GM21367 (cell line): ENCODE measurements around the gene TSEN2.
"Not testable (repeated sequence)": the region's sequence is repeated elsewhere in the genome, so short reads cannot be mapped to it uniquely, and the experiment has no call there.

Source experiments
- ATAC-seq: cut with Tn5 transposase; IDR thresholded peaks from one replicate; pipeline ENCODE4 v1.9.1; 2021; ENCODE audit not compliant: unreplicated experiment

Gene TSEN2

GRCh38 chr3:12484198-12484982 lies at the start of gene TSEN2:
Gene TSEN2 (plus strand): TSS chr3:12484480. CDS start chr3:12489801, 5,321 bp downstream.
- peak; percentile 89 for ATAC-seq

DNA sequence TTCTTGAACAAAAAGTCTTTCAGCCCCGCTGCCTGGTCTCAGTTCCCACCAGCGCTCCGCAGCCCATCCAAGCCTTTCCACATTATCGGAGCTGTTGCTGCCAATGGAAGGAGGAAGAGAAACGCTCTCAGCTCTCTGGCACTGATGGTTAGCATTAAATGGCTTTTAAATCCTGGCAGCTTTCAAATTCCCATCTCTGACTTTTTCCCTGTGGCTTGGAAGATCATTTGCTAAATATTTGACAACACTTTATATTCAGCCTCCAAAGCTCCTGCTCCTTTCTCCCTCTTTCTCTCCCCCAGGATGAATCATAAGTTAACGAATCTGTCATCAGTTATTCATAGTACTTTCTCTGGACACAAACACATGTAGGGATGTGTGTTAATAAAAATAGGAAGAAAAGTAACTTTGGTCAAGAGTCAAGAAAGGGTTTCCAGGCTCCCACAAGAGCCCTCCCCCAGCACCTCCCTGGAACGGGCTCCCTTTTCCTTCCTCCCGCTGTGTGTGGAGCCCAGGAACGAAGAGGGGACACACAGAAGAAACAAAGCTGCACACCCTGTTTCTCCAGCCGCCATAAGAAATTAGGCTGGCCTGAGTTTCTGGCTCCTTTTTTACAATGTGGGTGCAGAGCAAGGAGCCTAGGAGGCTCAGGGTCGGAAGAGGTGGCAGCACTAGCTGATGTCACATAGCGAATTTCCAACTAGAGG lies 47.6 kb upstream of the TSEN2 start:
- ATAC-seq, result no peak

DNA sequence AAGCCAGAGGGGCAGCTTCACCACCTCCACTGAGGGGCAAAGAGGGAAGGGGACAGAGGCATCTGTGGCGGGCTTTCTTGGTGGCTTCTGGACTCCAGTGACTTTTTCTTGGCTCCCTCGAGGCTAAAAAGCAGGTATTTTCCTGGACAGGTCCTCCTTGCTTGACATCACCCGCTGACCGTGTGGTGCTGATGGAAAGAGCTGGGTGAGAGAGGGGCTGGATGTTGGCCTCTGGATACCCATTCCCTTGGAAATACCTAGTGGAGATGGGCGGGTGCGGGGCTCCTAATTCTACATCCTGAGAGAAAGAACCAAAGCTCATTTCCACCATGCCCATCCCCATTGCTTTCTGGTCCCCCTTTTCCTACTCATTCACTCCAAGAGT lies 47.1 kb upstream of the TSEN2 start:
- ATAC-seq, result no peak

DNA sequence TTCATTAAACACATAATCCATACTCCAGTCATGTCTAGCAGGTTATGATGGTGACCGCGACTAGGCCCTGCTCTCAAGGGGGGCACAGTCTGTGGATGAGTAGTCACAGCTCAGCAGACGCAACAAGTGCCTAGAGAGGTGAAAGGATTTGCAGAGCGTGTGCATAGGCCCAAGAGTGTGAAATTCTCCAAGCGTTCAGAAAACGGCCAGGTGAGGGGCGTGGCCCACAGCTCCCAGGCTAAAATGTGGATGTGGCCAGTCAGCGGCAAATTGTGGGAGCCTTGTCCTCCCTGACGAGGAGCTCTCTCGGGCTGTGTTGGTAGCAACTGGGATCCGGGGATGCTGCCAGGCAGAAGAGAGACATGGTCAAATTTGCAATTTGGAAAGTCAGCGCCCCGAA lies 46.4 kb upstream of the TSEN2 start:
- ATAC-seq, result no peak

DNA sequence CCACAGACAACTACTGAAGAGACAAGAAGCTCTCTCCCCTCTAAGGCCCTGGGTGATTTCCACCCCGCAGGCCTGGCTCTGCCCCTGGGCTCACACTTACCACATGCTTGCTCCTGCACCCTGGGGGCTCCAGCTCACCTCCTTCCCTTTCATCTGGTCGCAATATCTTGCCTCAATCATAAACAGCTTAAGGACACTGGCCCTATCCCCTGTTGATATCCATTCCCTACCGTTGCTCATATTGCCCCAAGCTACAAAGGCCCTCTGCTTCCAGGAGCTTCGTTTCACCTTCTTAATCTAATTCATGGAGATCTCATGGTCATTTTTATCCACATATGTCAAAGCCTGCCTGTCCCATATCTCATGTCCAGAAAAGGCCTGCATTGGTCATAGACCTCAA lies 46.0 kb upstream of the TSEN2 start:
- no peak for ATAC-seq

DNA sequence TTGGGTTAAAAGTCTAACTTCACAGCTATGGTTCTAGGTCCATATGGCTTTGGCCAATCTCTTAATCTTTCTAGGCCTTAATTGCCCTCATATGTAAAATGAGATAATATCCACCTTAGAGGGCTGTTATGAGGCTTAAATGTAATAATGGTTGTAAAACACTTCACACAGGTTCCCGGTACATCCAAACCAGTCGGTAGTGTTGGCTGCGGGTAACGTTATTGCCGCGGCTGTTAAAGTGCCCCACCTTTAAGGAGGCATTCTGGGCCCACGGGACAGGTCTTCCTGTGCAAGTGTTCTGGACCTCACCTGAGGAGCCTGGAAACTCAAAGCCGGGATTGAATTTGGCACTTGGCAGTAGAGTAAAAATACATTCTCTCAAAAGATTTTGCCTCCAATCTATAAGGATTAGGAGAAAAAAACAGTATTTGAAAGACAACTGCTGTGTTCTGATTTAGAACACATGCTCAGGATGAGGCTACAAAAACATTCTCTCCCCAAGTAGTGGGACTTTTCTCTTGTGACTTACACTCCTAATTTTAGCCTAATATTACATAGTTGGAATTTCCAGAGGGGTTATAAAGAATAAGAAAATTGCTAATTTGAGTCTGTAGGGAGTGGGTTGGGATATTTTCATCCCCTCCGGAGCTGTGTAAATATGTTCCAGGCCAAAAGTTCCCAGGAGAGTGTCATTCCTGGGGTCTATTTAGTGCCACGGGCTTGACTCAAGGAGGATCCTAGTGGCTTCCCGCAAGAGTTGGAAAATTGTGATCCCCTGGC lies 44.9 kb upstream of the TSEN2 start:
- no peak for ATAC-seq

GRCh38 chr3:12440927-12441714 lies 43.2 kb upstream of the TSEN2 start:
- no peak for ATAC-seq

GRCh38 chr3:12442654-12443501 lies 41.4 kb upstream of the TSEN2 start:
- ATAC-seq, result no peak

DNA sequence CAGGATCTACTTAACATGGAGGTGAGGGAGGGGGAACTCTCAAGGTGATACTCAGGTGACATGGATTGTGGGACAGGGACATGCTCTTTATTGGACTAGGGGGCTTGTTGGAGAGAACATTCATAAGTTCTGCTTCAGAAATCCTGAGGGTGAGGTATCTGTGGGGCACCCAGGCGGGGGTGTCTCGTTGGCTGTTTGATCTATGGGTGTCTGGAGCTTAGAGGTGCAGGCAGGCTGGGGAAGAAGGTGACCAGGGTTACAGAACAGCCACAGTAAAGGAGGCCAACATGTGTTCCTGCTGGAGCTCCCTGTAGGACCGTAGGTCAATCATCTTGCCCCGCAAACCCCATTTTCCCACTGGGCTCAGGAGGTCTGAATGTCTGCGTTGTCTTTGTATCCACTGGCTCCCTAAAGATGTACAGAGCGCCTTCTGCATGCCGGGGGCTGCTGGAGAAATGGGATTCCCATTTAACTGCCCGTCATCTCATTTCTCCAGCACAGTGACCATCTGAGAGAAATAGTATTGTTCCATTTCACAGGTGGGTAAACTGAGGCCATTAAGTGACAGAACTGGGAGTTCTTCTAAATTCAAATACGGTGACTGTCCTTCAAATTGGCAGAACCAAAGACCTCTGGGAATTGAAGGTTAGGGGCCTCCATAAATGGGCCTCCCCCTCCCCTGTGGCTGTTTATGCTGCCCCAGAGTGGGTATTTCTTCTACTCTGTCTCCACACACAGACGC lies 40.3 kb upstream of the TSEN2 start:
- ATAC-seq, result no peak

DNA sequence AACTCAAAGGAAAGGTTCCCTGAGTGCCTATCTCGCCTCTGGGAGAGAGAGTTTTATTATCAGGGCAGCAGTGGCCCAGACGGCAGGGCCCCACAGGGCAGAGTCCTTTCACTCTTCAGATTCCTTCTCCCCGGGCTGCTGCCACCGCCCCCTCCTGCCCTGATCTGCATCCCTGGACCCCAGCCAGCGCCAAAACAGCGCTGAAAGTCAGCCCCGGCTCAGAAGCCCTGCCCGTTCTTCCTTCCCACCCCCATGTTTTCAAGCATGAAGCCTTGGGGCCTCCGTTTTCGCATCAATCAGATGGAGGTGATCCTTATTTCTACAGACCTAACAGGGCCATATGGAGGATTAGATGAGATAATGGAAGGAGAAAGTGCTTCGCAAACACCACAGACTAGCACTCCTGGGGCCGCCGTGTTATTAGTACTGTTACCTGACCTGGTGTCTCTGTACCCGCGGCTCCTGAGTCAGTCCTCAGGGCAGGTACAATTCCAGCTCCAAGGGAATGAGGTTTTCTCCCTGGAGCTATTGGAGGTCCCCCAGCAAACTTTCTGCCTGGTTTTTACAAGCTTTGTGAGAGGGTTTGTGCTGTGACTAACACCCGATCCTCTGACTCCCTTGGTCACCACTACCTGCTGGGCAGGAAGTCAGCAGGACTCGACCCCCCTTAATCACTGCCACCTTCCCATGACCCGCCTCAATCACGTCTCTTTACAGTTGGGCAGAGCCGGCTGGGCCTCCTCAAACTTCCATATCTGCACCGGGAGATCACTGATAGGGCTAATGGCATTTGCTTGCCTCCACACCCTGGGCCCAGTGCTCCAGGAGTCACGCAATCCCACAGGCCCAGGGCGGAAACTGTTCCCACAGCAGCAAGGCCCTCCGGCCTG lies 39.5 kb upstream of the TSEN2 start:
- no peak for ATAC-seq

DNA sequence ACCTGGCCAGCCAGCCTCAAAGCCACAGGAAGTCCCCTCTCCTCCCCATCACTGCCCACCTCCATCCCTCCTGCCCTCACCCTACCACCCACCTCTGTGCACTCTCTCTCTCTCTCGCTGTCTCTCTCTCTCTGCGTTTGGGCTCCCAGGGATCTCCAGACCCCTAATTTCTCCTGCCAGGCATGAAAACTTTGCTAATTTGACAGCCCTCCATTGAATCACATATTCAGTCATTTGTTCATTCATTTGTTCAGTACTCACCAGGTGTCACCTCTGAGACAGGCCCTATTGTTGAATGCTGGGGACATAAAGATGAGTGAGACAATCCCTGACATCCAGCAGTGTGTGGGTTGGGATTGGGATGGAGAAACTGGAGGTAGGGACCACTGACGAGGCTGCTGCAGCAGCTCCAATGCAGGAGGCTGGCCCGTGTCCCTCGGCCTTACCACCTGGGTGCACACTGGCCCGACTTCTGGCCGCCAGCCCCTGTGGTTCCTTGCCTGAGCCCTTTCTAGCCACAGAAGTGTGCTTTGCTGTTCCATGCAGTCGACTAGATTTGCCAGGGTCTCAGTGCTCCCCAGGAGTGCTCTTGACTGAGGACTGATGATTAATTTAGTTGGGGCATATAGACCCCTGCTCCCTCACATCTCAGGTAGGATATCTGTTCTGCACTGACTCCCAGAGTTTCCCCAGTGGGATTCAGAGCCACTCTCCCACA lies 38.6 kb upstream of the TSEN2 start:
- ATAC-seq, result no peak

DNA sequence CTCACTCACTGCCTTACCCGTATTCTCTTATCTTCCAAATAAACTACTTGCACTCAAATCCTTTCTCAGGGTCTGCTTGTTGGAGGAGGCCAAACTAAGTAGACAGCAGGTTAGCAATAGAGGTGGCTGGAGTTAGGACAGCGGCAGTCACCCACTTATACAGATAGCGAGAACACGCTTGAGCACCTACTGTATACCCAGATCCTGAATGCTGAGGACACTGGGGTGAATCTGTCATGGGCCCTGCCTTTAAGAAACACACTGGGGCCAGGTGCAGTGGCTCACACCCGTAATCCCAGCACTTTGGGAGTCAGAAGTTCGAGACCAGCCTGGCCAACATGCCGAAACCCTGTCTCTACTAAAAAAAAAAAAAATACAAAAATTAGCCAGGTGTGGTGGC lies 38.0 kb upstream of the TSEN2 start:
- no peak for ATAC-seq

GRCh38 chr3:12447075-12447474 lies 37.2 kb upstream of the TSEN2 start:
- ATAC-seq, result no peak

- not testable (repeated sequence) for ATAC-seq
These were observed 35.7 kb upstream of the TSEN2 start for GRCh38 chr3:12448404-12449202.

- no peak for ATAC-seq
These were observed 34.2 kb upstream of the TSEN2 start for GRCh38 chr3:12449889-12450682.

GRCh38 chr3:12451481-12451880 lies 32.8 kb upstream of the TSEN2 start:
- no peak for ATAC-seq
